OCI-LY1 (cell line): ENCODE measurements around the gene LRRC63.

Experiments used
- H2AFZ ChIP-seq: fragments of 200-600 bp; sonication (generic), shearing (Covaris generic); 2 replicates; pipeline ENCODE4 v1.6.0; 2014; ENCODE audit warnings: antibody characterized with exemption, mild to moderate bottlenecking, low read length
- H3F3A ChIP-seq: fragments of 200-600 bp; sonication (generic), shearing (Covaris generic); 2 replicates; pipeline ENCODE4 v1.6.0; 2014; ENCODE audit warnings: mild to moderate bottlenecking, antibody characterized with exemption, low read length, moderate library complexity; ENCODE audit not compliant: insufficient read depth
- H3K27ac ChIP-seq: fragments of 200-600 bp; sonication (generic); 2 replicates; pipeline ENCODE4 v1.5.1; 2014; ENCODE audit warnings: low read length, mixed run types, mild to moderate bottlenecking, low read depth; ENCODE audit not compliant: poor library complexity, severe bottlenecking
- H3K27me3 ChIP-seq: fragments of 200-600 bp; sonication (generic); 2 replicates; pipeline ENCODE4 v1.6.0; 2014; ENCODE audit warnings: antibody characterized with exemption, mild to moderate bottlenecking, low read length, moderate library complexity; ENCODE audit not compliant: insufficient read depth
- H3K36me3 ChIP-seq: fragments of 200-600 bp; sonication (generic); 2 replicates; pipeline ENCODE4 v1.6.1; 2014; ENCODE audit warnings: mild to moderate bottlenecking, antibody characterized with exemption, low read length, moderate library complexity, mixed read lengths; ENCODE audit not compliant: insufficient read depth
- H3K4me1 ChIP-seq: fragments of 200-600 bp; sonication (generic); 2 replicates; pipeline ENCODE4 v1.5.1; 2014; ENCODE audit warnings: mild to moderate bottlenecking, low read length, moderate library complexity; ENCODE audit not compliant: insufficient read depth, severe bottlenecking
- H3K4me2 ChIP-seq: fragments of 200-600 bp; sonication (generic), shearing (Covaris generic); 2 replicates; pipeline ENCODE4 v1.6.1; 2014; ENCODE audit warnings: low read length
- H3K4me3 ChIP-seq: fragments of 200-600 bp; sonication (generic); 2 replicates; pipeline ENCODE4 v1.5.1; 2014; ENCODE audit warnings: low read length, low read depth, mild to moderate bottlenecking, mixed read lengths; ENCODE audit not compliant: poor library complexity, severe bottlenecking
- H3K79me2 ChIP-seq: fragments of 200-600 bp; shearing (Covaris generic); 2 replicates; pipeline ENCODE4 v1.6.1; 2016; ENCODE audit warnings: mixed run types, low read length, mixed read lengths; ENCODE audit not compliant: insufficient read depth
- H3K9ac ChIP-seq: fragments of 200-600 bp; sonication (generic), shearing (Covaris generic); 2 replicates; pipeline ENCODE4 v1.6.1; 2014; ENCODE audit warnings: mild to moderate bottlenecking, low read length, mixed read lengths
- H3K9me2 ChIP-seq: fragments of 200-600 bp; sonication (generic), shearing (Covaris generic); 2 replicates; pipeline ENCODE4 v1.6.1; 2014; ENCODE audit warnings: low read depth, mild to moderate bottlenecking, low read length, mixed read lengths
- H3K9me3 ChIP-seq: fragments of 200-600 bp; shearing (Covaris generic); 2 replicates; pipeline ENCODE4 v1.6.1; 2014; ENCODE audit warnings: low read length, mixed read lengths
- H4K20me1 ChIP-seq: fragments of 200-600 bp; sonication (generic), shearing (Covaris generic); 2 replicates; pipeline ENCODE4 v1.6.0; 2016; ENCODE audit warnings: mild to moderate bottlenecking, low read length; ENCODE audit not compliant: insufficient read depth
- CTCF ChIP-seq: fragments of 200-600 bp; sonication (generic), shearing (Covaris generic); IDR thresholded peaks from 2 replicates; pipeline ENCODE4 v1.5.1; 2017; ENCODE audit warnings: mild to moderate bottlenecking, antibody characterized with exemption, low read length, moderate library complexity, mixed read lengths
- EZH2 ChIP-seq: fragments of 200-600 bp; sonication (generic), shearing (Covaris generic); IDR thresholded peaks from 2 replicates; pipeline ENCODE4 v1.8.0; 2017; ENCODE audit warnings: borderline replicate concordance, mixed run types, mild to moderate bottlenecking, antibody characterized with exemption, low read length, moderate library complexity, mixed read lengths

The LRRC63 gene

GRCh38 chr13:46295491-46296114 is 83.9 kb downstream of the LRRC63 start:
- no peaks in the 10 kb centered on the region for H3K9me2 ChIP-seq
- peak overlapping the region; percentile 68; the same call in 1 of the 2 replicates for H2AFZ ChIP-seq
- H3K27me3 ChIP-seq: no peaks in the 10 kb centered on the region
- peaks cover 17% of the 10 kb centered on the region for H3K4me1 ChIP-seq
- H3K4me2 ChIP-seq: peak overlapping the region; percentile 31
- H3F3A ChIP-seq: no peaks in the 10 kb centered on the region
- no peak overlapping the region for H3K4me3 ChIP-seq
- no peaks in the 10 kb centered on the region for H3K36me3 ChIP-seq
- no peaks in the 10 kb centered on the region for H3K9me3 ChIP-seq
- H3K9ac ChIP-seq: no peak overlapping the region
- no peak for TF ChIP-seq EZH2
- no peak for TF ChIP-seq CTCF
- no peaks in the 10 kb centered on the region for H4K20me1 ChIP-seq
- H3K79me2 ChIP-seq: no peaks in the 10 kb centered on the region
- H3K27ac ChIP-seq: no peak overlapping the region

- Histone ChIP-seq H3K36me3 (no peaks in the 10 kb centered on the region), H3K4me3 (no peak overlapping the region), H2AFZ (no peak overlapping the region), H3K27ac (no peak overlapping the region), H3K9me3 (no peaks in the 10 kb centered on the region), H3K9ac (no peak overlapping the region), H3K27me3 (no peaks in the 10 kb centered on the region), H3K4me2 (peak overlapping the region; percentile 31; the same call in 1 of the 2 replicates), H3K4me1 (peaks cover 17% of the 10 kb centered on the region), H3K79me2 (no peaks in the 10 kb centered on the region), H3K9me2 (no peaks in the 10 kb centered on the region), H4K20me1 (no peaks in the 10 kb centered on the region), H3F3A (no peaks in the 10 kb centered on the region)
- TF ChIP-seq EZH2 (no peak), CTCF (no peak)
These were observed 84.5 kb downstream of the LRRC63 start for GRCh38 chr13:46296115-46296822.

DNA sequence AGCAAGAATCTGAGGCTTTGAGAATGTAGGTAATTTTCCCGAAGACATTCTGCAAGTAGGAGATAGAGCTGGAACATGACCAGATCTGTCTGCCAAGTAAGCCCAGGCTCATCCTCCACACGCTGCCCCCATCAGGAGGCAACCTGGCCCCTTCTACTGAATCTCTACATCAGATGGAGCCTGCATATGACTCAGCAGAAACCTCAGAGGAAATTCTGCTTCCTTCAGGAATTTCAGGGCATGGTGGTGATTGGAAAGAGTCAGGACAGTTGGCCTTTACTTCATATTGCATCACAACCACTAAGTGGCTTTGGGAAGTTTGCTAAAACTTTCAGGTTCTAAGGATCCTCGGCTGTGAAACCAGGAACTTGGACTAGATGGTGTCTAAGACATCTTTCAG is 85.2 kb downstream of the LRRC63 start:
- Histone ChIP-seq H3K4me1 (peaks cover 17% of the 10 kb centered on the region), H3K9ac (no peak overlapping the region), H3K36me3 (no peaks in the 10 kb centered on the region), H2AFZ (no peak overlapping the region), H3K9me2 (no peaks in the 10 kb centered on the region), H3K4me3 (no peak overlapping the region), H3K27ac (no peak overlapping the region), H4K20me1 (no peaks in the 10 kb centered on the region), H3K4me2 (no peak overlapping the region), H3F3A (no peaks in the 10 kb centered on the region), H3K27me3 (no peaks in the 10 kb centered on the region), H3K79me2 (no peaks in the 10 kb centered on the region), H3K9me3 (no peaks in the 10 kb centered on the region)
- TF ChIP-seq EZH2 (no peak), CTCF (no peak)
